Measurements from ENCODE around the gene AOPEP. TPM values are rescaled to one million over a fixed set of nuclear protein-coding genes. Genes with fewer than 3 reads are reported as not detected.

The AOPEP gene
- total RNA-seq, 4 donors from 2014 or later = 80.7 to 428 (median 126) TPM

DNA sequence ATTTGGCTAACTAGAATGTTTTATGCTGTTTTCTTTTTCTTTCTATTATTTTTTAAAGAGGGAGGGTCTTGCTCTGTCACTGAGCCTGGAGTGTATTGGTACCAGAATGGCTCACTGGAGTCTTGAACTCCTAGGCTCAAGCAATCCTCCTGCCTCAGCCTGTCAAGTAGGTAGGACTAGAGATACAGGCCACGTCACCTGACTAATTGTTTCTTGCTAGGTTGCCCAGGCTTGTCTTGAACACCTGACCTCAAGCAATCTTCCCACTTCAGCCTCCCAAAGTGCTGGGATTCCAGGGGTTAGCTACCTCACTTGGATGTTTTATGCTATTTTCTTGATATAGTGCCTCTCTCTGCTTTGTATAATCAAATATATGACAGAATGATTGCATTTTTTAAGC lies 166.2 kb downstream of the AOPEP start:
- Histone ChIP-seq H3K4me1 (no peaks in the 10 kb centered on the region), H3K27ac (no peak overlapping the region), H3K9me3 (peaks cover 0 to 4% of the 10 kb centered on the region in 2 donors), H3K36me3 (no peaks in the 10 kb centered on the region), H3K27me3 (no peaks in the 10 kb centered on the region), H3K4me3 (no peak overlapping the region)
- DNase-seq = no peak
- intact Hi-C loops (cut with DNase I; ENCODE audit: low total_unique reads) = no loop called here
- TF ChIP-seq, protein P1, sequence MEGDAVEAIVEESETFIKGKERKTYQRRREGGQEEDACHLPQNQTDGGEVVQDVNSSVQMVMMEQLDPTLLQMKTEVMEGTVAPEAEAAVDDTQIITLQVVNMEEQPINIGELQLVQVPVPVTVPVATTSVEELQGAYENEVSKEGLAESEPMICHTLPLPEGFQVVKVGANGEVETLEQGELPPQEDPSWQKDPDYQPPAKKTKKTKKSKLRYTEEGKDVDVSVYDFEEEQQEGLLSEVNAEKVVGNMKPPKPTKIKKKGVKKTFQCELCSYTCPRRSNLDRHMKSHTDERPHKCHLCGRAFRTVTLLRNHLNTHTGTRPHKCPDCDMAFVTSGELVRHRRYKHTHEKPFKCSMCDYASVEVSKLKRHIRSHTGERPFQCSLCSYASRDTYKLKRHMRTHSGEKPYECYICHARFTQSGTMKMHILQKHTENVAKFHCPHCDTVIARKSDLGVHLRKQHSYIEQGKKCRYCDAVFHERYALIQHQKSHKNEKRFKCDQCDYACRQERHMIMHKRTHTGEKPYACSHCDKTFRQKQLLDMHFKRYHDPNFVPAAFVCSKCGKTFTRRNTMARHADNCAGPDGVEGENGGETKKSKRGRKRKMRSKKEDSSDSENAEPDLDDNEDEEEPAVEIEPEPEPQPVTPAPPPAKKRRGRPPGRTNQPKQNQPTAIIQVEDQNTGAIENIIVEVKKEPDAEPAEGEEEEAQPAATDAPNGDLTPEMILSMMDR (IDR thresholded peaks at IDR 0.05) = no peak
- TF ChIP-seq POLR2A (IDR thresholded peaks at IDR 0.05) = no peak

DNA sequence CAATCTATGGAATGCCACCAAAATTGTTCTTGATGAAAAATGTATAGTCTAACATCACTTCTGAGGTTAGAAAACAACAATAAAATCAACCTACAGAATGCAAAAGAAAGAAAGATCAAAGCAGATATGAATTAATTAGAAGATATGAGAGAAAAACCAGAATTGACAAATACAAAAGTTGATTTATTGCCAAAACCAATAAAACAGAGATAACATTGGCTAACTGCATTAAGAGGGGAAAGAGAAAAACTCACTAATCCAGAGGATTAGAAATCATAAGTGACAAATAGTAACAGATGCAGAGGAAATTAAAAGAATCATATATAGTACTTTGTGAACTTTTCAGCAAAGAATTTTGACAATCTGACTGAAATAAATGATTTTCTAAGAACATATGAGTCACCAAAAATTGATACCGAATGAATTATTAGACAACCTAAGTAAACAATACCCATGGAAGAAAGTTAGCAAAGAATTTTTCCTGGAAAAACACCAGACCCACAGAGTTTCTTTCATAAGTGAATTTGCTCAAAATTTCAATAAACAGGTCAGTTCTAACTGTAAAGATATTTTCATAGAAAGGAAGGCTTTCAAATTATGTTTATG lies 167.7 kb downstream of the AOPEP start:
- no peak for DNase-seq
- Histone ChIP-seq H3K36me3 (no peaks in the 10 kb centered on the region), H3K27me3 (no peaks in the 10 kb centered on the region), H3K4me1 (no peaks in the 10 kb centered on the region), H3K9me3 (peaks cover 0 to 4% of the 10 kb centered on the region in 2 donors), H3K4me3 (no peak overlapping the region), H3K27ac (no peak overlapping the region)
- no peak for TF ChIP-seq POLR2A (IDR thresholded peaks at IDR 0.05)
- TF ChIP-seq, protein P1 (IDR thresholded peaks at IDR 0.05) = no peak
- intact Hi-C loops (cut with DNase I; ENCODE audit: low total_unique reads) = no loop called here

DNA sequence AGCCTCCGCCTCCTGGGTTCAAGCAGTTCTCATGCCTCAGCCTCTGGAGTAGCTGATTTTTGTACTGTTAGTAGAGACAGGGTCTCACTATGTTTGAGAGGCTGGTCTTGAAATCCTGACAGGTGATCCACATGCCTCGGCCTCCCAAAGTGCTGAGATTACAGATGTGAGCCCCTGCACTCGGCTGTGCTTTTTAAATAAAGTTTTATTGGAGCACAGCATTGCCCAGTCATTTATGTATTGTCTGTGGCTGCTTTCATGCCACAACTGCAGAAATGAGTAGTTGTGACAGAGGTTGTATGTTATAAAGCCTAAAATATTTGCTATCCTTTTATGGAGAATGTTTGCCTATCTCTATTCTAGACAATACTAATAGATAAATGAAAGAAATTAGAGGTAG lies 169.2 kb downstream of the AOPEP start:
- no peaks in the 10 kb centered on the region for H3K27me3 ChIP-seq
- TF ChIP-seq, protein P1 (IDR thresholded peaks at IDR 0.05) = no peak
- no peak for TF ChIP-seq POLR2A (IDR thresholded peaks at IDR 0.05)
- no peaks in the 10 kb centered on the region for H3K4me1 ChIP-seq
- H3K4me3 ChIP-seq = no peak overlapping the region
- peaks cover 0 to 4% of the 10 kb centered on the region in 2 donors for H3K9me3 ChIP-seq
- no peak overlapping the region for H3K27ac ChIP-seq
- no peaks in the 10 kb centered on the region for H3K36me3 ChIP-seq
- intact Hi-C loops (cut with DNase I; ENCODE audit: low total_unique reads) = no loop called here
- DNase-seq = no peak

DNA sequence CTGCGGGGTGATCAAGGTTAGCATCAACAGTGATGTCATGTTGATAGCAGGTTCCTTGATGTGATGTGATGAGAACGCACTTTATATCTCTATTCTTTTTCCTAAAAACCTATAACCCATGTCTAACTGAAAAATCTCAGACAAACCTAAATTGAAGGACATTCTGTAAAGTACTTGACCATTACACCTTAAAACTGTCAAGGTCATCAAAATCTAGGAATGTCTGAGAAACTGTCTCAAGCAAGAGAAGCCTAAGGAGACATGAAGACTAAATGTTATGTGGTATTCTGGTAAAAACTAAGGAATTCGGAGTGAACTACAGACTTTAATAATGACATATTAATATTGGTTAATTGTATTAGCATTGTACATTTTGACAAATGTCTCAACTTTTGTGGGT lies 170.0 kb downstream of the AOPEP start:
- H3K27me3 ChIP-seq = no peaks in the 10 kb centered on the region
- intact Hi-C loops (cut with DNase I; ENCODE audit: low total_unique reads) = no loop called here
- H3K36me3 ChIP-seq = no peaks in the 10 kb centered on the region
- TF ChIP-seq POLR2A (IDR thresholded peaks at IDR 0.05) = no peak
- TF ChIP-seq, protein P1 (IDR thresholded peaks at IDR 0.05) = no peak
- H3K4me3 ChIP-seq = no peak overlapping the region
- H3K27ac ChIP-seq = no peak overlapping the region
- peaks cover 0 to 6% of the 10 kb centered on the region in 2 donors for H3K4me1 ChIP-seq
- no peak for DNase-seq
- H3K9me3 ChIP-seq = no peaks in the 10 kb centered on the region

DNA sequence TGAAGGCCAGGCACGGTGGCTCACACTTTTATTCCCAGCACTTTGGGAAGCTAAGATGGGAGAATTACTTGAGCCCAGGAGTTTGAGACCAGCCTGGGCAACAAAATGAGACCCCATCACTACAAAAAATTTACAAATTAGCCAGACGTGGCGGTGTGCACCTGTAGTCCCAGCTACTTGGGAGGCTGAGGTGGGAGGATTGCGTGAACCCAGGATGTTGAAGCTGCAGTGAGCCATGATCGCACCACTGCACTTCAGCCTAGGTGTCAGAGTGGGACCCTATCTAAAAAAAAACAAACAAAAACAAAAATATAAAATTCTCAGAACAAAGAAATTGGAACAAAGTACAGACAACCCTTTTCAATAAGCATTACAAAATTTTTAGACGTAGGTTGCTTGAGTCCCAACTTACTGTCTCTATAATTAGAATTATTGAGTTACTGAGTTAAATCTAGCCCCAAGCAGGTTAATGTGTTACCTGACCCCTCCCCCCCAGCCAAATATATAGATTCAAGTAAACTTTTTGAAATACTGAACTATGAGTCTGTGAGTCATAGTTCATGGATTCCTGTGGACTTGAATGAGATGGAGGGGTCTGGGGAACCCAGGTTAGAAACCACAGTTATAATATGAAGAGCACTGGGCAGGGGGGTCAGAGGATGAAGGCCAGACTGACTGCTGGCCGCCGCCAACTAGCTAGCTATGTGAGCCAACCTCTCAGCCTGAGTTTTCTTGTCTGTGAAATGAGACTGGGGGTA lies 173.1 kb downstream of the AOPEP start:
- Histone ChIP-seq H3K9me3 (no peaks in the 10 kb centered on the region), H3K4me1 (peaks cover 0 to 16% of the 10 kb centered on the region in 2 donors), H3K36me3 (no peaks in the 10 kb centered on the region), H3K4me3 (no peak overlapping the region), H3K27ac (peak overlapping the region; percentile 85), H3K27me3 (no peaks in the 10 kb centered on the region)
- DNase-seq = no peak
- no peak for TF ChIP-seq POLR2A (IDR thresholded peaks at IDR 0.05)
- TF ChIP-seq, protein P1 (IDR thresholded peaks at IDR 0.05) = no peak
- intact Hi-C loops (cut with DNase I; ENCODE audit: low total_unique reads) = no loop called here

All from uterus (tissue), 4 donors.